GM21576 (cell line): ENCODE data around the gene MYO15B.

Experiments used
- ATAC-seq: cut with Tn5 transposase; IDR thresholded peaks from one replicate; pipeline ENCODE4 v1.9.1; 2021; ENCODE audit warnings: mild to moderate bottlenecking, moderate library complexity; ENCODE audit not compliant: unreplicated experiment

The MYO15B gene

DNA sequence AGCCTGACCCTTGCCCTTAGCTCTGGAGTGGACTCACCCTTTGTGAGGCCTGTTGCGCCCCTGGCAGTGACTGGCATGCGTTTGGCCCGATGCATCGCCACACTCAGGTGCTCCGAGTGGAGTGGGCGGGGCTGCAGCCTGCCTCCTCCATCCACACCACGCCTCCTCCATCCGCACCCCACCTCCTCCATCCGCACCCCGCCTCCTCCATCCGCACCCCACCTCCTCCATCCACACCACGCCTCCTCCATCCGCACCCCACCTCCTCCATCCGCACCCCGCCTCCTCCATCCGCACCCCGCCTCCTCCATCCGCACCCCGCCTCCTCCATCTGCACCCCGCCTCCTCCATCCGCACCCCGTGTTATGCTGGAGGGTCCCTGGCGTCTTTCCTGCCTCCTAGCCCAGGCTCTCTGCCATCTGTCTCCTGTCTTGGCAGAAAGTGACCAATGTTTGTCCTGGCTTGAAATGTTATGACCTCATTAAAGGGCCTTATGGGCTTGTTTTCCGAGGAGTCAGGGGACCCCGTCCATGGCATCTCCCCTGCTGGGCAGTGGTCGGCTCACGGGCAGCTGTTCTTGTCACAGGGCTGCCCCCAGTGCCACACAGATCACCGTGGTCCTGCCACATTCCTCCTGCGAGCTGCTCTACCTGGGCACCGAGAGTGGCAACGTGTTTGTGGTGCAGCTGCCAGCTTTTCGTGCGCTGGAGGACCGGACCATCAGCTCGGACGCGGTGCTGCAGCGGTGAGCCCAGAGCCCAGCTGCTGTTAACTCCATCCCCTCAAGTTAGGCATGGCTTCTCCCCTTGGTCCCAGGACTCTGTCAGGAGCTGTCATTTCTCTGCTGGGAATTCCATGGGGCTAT is 28.7 kb upstream of the MYO15B start:
- ATAC-seq, result no peak

- no peak for ATAC-seq
Measured at GRCh38 chr17:75559958-75560533, 27.6 kb upstream of the MYO15B start.

DNA sequence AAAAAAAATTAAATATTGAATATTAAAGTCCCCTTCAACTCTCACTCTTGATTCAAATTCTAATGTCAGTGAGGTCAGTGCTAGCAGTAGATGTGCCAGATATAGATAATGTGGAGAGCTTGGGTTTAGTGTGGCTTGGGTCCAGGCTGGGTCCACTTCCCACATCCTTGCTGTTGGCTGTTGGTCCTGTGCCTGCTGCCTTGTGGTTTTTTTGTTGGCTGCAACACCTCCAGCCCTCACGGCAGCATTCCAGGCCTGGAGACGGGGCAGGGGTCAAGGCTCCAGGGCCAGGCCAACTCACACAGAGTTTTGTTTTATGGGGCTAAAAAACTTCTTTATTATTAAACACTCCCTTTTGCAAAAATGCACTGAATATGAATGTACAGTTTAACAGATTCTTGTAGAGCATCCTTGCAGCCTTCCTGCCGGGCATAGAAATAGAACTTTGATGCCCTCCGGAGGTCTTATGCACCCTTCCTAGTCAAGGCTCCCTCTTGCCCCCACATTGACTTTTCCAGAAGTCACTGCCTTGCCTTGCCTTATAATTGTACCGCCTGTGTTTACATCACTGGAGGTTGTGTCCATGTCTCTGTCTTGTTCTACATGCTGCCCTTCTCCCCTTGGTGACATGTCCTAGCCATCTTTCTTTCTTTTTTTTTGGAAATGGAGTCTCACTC is 25.5 kb upstream of the MYO15B start:
- ATAC-seq, result no peak

DNA sequence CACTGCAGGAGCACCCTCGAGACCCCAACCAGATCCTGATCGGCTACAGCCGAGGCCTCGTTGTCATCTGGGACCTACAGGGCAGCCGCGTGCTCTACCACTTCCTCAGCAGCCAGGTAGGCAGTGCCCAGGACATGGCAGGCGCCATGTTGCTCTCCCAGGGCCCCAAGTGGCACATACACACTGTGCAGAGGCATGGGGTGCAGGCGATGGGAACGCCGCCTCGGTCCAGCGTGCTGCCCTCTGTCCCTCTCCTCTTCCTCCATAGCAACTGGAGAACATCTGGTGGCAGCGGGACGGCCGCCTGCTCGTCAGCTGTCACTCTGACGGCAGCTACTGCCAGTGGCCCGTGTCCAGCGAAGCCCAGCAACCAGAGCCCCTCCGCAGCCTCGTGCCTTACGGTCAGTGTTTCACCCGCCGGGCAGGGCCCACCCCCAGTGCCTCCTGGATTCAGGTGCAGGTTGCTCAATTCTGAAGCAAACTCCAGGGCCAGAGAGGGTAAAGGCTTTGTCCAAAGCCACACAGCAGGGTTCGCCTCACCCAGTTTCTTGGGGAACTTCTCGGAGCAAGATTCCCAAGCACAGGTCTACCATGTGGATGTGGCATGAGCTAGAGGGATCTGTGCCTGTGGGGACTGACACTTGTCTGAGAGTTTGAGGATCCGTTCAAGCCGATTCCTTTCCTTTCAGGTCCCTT is 24.4 kb upstream of the MYO15B start:
- no peak for ATAC-seq

- no peak for ATAC-seq
Measured at GRCh38 chr17:75564195-75564594, 23.4 kb upstream of the MYO15B start.

DNA sequence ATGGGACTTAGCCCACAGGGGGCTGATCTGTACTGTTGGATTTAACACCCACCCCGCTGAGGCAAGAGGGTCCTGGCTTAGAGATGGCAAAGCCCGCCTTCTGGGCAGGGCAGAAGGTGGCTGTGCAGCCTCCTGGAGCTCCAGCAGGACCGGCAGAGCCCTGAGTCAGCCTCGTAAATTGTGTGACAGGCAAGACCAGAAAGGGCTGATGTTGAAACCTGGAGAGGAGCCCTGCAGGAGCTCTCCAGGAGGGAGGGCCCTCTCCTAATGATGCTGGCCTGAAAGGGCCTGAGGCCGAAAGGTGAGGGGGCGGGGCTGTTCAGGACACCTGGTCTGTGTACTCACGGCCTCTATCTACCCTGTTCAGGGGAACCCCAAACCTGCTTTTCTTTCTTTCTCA is 22.5 kb upstream of the MYO15B start:
- no peak for ATAC-seq

DNA sequence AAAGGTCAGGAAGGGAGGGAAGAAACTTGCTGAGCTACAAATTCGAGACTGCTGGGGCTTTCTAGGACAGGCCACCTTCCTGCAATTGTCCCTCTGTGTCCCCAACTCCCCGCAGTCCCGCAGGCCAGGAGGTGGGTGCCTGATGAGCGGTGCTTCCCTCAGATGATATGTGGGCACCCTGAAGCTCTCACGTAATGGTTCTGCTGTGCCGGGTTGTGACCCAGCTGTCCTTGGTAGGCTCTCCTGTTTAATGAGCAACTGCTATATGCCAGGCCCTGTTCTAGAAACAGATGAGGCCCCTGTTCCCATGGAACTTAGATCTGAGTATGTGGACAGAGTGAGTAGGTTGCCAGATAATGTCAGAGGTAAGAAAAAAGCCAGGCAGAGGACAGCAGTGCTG is 22.0 kb upstream of the MYO15B start:
- ATAC-seq, result no peak

DNA sequence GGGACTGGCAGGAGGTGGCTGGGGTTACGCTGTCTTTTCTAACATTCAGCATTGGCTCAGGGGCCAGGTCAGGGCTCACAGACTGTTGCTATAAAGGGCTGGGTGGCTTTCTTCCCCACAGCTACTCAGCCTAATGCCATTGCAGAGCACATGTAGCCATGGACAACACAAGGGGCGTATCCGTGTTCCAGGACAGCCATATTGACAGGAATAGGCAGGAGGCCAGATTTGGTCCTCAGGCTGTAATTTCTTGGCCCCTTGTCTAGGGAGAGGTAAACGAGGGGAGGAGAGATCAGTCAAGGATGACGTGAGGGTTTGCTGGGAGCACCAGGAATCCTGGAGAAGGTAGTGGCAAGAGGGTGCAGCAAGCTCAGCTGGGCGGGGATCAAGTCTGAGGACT is 21.2 kb upstream of the MYO15B start:
- no peak for ATAC-seq

DNA sequence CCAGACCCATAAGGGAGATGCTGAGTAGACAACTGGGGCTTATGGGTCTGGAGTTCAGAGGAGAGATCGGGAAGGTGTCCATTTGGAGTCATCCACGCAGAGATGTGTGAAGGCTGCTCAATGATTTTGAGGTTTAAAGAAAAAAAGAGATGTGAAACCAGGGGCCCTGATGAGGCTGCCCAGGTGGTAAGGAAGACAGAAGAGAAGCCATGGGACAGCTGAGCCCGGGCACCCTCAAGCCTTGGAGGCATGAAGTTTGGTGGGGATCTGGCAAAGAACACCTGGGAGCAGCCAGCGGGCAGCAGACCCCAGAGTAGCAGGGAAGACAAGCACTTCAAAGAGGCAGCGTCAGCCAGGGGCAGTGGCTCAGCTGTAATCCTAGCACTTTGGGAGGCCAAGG is 20.8 kb upstream of the MYO15B start:
- no peak for ATAC-seq

GRCh38 chr17:75568412-75569255 is 19.0 kb upstream of the MYO15B start:
- no peak for ATAC-seq

DNA sequence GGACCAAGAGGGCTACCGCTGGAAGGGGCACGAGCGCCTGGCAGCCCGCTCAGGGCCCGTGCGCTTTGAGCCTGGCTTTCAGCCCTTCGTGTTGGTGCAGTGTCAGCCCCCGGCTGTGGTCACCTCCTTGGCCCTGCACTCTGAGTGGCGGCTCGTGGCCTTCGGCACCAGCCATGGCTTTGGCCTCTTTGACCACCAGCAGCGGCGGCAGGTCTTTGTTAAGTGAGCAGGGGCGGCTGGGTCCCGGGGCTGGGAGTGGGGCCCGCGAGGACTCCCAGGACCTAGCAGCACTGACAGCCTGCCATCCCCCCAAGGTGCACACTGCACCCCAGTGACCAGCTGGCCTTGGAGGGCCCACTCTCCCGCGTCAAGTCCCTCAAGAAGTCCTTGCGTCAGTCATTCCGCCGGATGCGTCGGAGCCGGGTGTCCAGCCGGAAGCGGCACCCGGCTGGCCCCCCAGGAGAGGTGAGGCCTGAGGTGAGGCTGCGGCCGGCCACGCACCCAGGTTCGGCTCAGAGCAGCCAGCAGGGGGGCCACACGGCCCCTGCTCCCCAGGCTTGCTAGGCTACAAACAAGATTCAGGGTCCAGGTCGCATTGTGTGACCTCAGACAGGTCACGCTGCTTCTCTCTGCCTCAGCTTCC is 17.4 kb upstream of the MYO15B start:
- no peak for ATAC-seq

- ATAC-seq, result no peak
Measured at GRCh38 chr17:75570772-75571171, 16.8 kb upstream of the MYO15B start.

- ATAC-seq, result no peak
Measured at GRCh38 chr17:75571197-75571884, 16.3 kb upstream of the MYO15B start.

DNA sequence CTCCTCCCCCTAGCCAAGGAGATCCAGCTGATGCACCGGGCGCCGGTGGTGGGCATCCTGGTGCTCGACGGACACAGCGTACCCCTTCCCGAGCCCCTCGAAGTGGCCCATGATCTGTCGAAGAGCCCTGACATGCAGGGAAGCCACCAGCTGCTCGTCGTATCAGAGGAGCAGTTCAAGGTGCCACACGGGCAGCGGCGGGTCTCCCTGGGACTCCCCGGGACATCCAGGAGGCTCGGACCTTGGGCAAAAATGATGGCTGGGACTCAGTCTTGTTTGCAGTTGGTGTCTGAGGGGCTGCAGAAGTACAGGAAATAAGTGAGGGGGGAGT is 15.8 kb upstream of the MYO15B start:
- no peak for ATAC-seq

DNA sequence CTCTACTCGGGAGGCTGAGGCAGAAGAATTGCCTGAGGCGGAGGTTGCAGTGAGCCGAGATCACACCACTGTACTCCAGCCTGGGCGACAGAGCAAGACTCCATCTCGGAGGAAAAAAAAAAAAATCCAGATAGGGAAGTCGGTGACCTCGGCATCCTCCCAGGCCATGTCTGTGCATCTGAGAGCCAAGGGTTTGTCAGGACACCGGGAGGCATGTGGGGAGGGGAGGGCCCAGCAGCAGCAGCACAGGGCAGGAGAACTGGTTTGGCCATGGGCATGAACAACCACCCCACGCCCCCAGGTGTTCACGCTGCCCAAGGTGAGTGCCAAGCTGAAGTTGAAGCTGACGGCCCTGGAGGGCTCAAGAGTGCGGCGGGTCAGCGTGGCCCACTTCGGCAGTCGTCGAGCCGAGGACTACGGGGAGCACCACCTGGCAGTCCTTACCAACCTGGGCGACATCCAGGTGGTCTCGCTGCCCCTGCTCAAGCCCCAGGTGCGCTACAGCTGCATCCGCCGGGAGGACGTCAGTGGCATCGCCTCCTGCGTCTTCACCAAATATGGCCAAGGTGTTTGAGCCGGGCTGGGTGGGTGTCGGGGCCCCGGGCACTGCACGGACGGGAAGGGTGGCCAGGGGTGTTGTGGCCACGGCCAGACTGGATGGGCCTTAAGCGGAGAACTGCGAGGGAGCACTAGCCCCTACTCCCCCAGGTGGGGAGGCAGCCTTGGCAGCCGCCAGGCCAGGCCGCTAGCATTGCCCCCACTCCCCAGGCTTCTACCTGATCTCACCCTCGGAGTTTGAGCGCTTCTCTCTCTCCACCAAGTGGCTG is 14.7 kb upstream of the MYO15B start:
- no peak for ATAC-seq

DNA sequence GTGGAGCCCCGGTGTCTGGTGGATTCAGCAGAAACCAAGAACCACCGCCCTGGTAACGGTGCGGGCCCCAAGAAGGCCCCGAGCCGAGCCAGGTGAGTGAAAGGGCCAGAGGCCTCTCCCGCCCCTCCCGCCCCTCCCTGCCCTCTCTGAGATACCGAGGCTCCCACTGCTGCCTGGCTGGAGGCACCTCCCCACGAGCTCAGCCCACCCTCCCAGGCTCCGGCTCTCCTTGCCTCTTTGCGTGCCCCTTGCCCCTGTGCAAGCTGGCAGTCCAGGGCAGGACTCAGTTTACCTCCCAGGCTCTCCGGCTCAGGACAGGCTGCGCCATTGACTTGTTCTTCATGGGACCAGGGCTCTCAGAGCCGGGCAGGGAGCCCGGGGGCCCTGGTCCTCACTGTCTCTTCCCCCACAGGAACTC is 14.1 kb upstream of the MYO15B start:
- ATAC-seq, result no peak

GRCh38 chr17:75573994-75574393 is 13.6 kb upstream of the MYO15B start:
- ATAC-seq, result no peak

DNA sequence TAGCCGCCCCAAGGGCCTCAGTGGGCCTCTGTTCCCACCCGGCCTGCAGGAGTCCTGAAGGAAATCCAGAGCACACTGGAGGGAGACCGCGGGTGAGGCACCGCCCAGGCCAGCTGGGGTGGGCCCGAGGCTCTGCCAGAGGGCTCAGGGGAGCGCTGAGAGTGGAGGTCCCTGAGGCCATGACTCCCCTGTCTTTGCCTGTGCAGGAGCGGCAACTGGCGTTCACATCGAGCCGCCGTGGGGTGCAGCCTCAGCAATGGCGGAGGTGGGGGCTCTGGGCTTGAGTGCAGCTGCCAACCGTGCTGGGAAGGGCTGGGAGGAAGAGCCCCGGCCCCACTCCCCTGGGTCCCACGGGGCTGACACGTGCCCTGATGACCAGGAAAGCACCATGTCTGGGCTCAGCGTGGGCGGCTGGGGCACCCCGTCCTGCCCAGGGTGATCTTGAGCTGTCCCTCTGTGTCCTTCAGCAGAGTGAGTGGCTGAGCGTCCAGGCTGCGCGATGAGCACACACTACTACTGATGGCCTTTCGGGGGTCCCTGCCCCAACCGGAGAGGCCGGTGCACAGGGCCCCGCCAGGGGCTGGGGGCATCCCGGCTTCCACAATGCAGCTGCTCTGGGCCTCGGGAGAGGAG is 13.1 kb upstream of the MYO15B start:
- ATAC-seq, result no peak
